PFSK-1 (cell line): ENCODE measurements around the gene MAML2.

Source experiments
- FOXP2 ChIP-seq: optimal IDR thresholded peaks from 2 replicates; pipeline ENCODE3; 2011; ENCODE audit warnings: borderline replicate concordance, control low read depth, inconsistent platforms; ENCODE audit not compliant: insufficient read depth; ENCODE audit errors: extremely low read length, extremely low read depth
- POLR2AphosphoS5 ChIP-seq: IDR thresholded peaks from 2 replicates; pipeline ENCODE4 v1.6.1; 2012; ENCODE audit warnings: low read depth, mild to moderate bottlenecking, control low read depth, low read length, moderate library complexity
- REST ChIP-seq, 2 experiments: IDR thresholded peaks; 2 replicates each; pipeline versions ENCODE4 v1.6.1 to v1.8.0; 2011 to 2012; ENCODE audit warnings: low read depth in 2 of 2, low read length in 2 of 2, control low read depth in 1 of 2, inconsistent platforms in 1 of 2, mild to moderate bottlenecking in 1 of 2, moderate library complexity in 1 of 2; ENCODE audit not compliant: insufficient read depth in 1 of 2
- SIN3A ChIP-seq: IDR thresholded peaks from 2 replicates; pipeline ENCODE4 v1.6.1; 2012; ENCODE audit warnings: mild to moderate bottlenecking, low read length, moderate library complexity, borderline replicate concordance; ENCODE audit not compliant: insufficient read depth
- TAF1 ChIP-seq: IDR thresholded peaks from 2 replicates; pipeline ENCODE4 v1.6.1; 2012; ENCODE audit warnings: low read length, control low read depth, borderline replicate concordance; ENCODE audit not compliant: insufficient read depth

GRCh38 chr11:96278039-96278897 lies 64.7 kb downstream of the MAML2 start:
- TF ChIP-seq POLR2AphosphoS5 = no peak
- no peak for TF ChIP-seq REST (IDR thresholded peaks at IDR 0.05; ENCODE audit: insufficient read depth in 1 of 2, low read depth in 2 of 2, low read length in 2 of 2)
- no peak for TF ChIP-seq TAF1
- no peak for TF ChIP-seq SIN3A
- no peak for TF ChIP-seq FOXP2
